WTC11 (cell line): ENCODE measurements around the gene B3GAT1. TPM values are rescaled to one million over a fixed set of nuclear protein-coding genes. Genes with fewer than 3 reads are reported as not detected.

Experiments used
- ATAC-seq: fragments of 200-7000 bp; cut with Tn5 transposase; 2 replicates; pipeline ENCODE4 v1.10.0; 2021; ENCODE audit warnings: mild to moderate bottlenecking, moderate library complexity
- CTCF ChIA-PET: fragments of 300-600 bp; sonication (Branson Sonifier 250); formaldehyde crosslinking; loops from one replicate; lab custom pipeline; 2021; ENCODE audit warnings: antibody characterized with exemption; lab: Charles Lee
- POLR2A ChIA-PET: fragments of 350-600 bp; sonication (Branson Sonifier 250); formaldehyde crosslinking; loops from one replicate; lab custom pipeline; 2021; ENCODE audit warnings: antibody characterized with exemption; lab: Charles Lee
- DNase-seq: peaks from one replicate; pipeline ENCODE4 v3.0.0; 2021; ENCODE audit warnings: low spot score
- H3K27ac Mint-ChIP-seq: 2 replicates; pipeline ENCODE4 v1.8.0; 2021; ENCODE audit warnings: mixed read lengths
- H3K27me3 Mint-ChIP-seq: 2 replicates; pipeline ENCODE4 v1.8.0; 2021; ENCODE audit warnings: low read depth, mild to moderate bottlenecking, moderate library complexity, mixed read lengths
- H3K36me3 Mint-ChIP-seq: 2 replicates; pipeline ENCODE4 v1.8.0; 2021; ENCODE audit warnings: mixed read lengths
- H3K4me1 Mint-ChIP-seq: 2 replicates; pipeline ENCODE4 v1.8.0; 2022; ENCODE audit warnings: mixed read lengths
- H3K4me3 Mint-ChIP-seq: 2 replicates; pipeline ENCODE4 v1.8.0; 2021; ENCODE audit warnings: mild to moderate bottlenecking, moderate library complexity, mixed read lengths
- H3K9me3 Mint-ChIP-seq: 2 replicates; pipeline ENCODE4 v1.8.0; 2021; ENCODE audit warnings: mixed read lengths
- ATF1 ChIP-seq: sonication (generic); formaldehyde crosslinking; IDR thresholded peaks from 2 replicates; pipeline ENCODE4 v1.8.1; 2023; ENCODE audit warnings: mild to moderate bottlenecking, moderate library complexity, missing genetic modification reagents
- ETV6 ChIP-seq: sonication (generic); formaldehyde crosslinking; IDR thresholded peaks from 2 replicates; pipeline ENCODE4 v1.8.1; 2022; ENCODE audit warnings: mild to moderate bottlenecking, missing genetic modification reagents
- FOXK1 ChIP-seq: sonication (generic); formaldehyde crosslinking; IDR thresholded peaks from 2 replicates; pipeline ENCODE4 v1.8.0; 2022; ENCODE audit warnings: mild to moderate bottlenecking, moderate library complexity, missing genetic modification reagents
- MYBL2 ChIP-seq: sonication (generic); formaldehyde crosslinking; IDR thresholded peaks from 2 replicates; pipeline ENCODE4 v1.8.1; 2023; ENCODE audit warnings: mild to moderate bottlenecking, moderate library complexity, missing genetic modification reagents
- NFATC4 ChIP-seq: fragments of 250-450 bp; sonication (Bioruptor Pico); IDR thresholded peaks from 2 replicates; pipeline ENCODE4 v1.9.0; 2021; ENCODE audit warnings: mild to moderate bottlenecking
- RORB ChIP-seq: fragments of 250-450 bp; sonication (Bioruptor Pico); IDR thresholded peaks from 2 replicates; pipeline ENCODE4 v1.9.0; 2021; ENCODE audit warnings: mild to moderate bottlenecking
- TCF7 ChIP-seq: sonication (generic); formaldehyde crosslinking; IDR thresholded peaks from 2 replicates; pipeline ENCODE4 v1.8.0; 2022; ENCODE audit warnings: mild to moderate bottlenecking, low read depth, missing genetic modification reagents, moderate library complexity
- ZNF121 ChIP-seq: sonication (generic); formaldehyde crosslinking; IDR thresholded peaks from 2 replicates; pipeline ENCODE4 v1.8.0; 2023; ENCODE audit warnings: missing genetic modification reagents
- ZNF416 ChIP-seq: fragments of 250-450 bp; sonication (Bioruptor Pico); IDR thresholded peaks from 2 replicates; pipeline ENCODE4 v1.9.0; 2021; ENCODE audit warnings: mild to moderate bottlenecking, inconsistent platforms
- total RNA-seq: library from RNA; stranded (reverse); gene quantifications from 3 replicates; pipeline ENCODE4 v1.2.3, GENCODE V29; 2021
- TF ChIP-seq, protein P1 (sequence below): sonication (generic); formaldehyde crosslinking; IDR thresholded peaks from 2 replicates; pipeline ENCODE4 v1.8.0; 2023; ENCODE audit warnings: mild to moderate bottlenecking, missing genetic modification reagents
- TF ChIP-seq, protein P2 (sequence below): sonication (generic); formaldehyde crosslinking; conservative IDR thresholded peaks from 2 replicates; pipeline ENCODE4 v1.8.1; 2022; ENCODE audit warnings: mild to moderate bottlenecking, missing genetic modification reagents
- TF ChIP-seq, protein P3 (sequence below): fragments of 250-450 bp; sonication (Bioruptor Pico); IDR thresholded peaks from 2 replicates; pipeline ENCODE4 v1.9.0; 2021; ENCODE audit warnings: mild to moderate bottlenecking
- TF ChIP-seq, protein P4 (sequence below): fragments of 250-450 bp; sonication (Bioruptor Pico); IDR thresholded peaks from 2 replicates; pipeline ENCODE4 v1.9.0; 2021; ENCODE audit warnings: moderate library complexity, mild to moderate bottlenecking, inconsistent platforms, borderline replicate concordance
- TF ChIP-seq, protein P5 (sequence below): sonication (generic); formaldehyde crosslinking; IDR thresholded peaks from 2 replicates; pipeline ENCODE4 v1.8.0; 2023; ENCODE audit warnings: missing genetic modification reagents, mild to moderate bottlenecking, borderline replicate concordance
- TF ChIP-seq, protein P6 (sequence below): sonication (generic); formaldehyde crosslinking; IDR thresholded peaks from 2 replicates; pipeline ENCODE4 v1.8.0; 2022; ENCODE audit warnings: missing genetic modification reagents
- TF ChIP-seq, protein P7 (sequence below): fragments of 250-450 bp; sonication (Bioruptor Pico); IDR thresholded peaks from 2 replicates; pipeline ENCODE4 v1.9.0; 2021; ENCODE audit warnings: mild to moderate bottlenecking

B3GAT1 gene
- total RNA-seq, 1 experiment from 2014 or later: 30.0 TPM

DNA sequence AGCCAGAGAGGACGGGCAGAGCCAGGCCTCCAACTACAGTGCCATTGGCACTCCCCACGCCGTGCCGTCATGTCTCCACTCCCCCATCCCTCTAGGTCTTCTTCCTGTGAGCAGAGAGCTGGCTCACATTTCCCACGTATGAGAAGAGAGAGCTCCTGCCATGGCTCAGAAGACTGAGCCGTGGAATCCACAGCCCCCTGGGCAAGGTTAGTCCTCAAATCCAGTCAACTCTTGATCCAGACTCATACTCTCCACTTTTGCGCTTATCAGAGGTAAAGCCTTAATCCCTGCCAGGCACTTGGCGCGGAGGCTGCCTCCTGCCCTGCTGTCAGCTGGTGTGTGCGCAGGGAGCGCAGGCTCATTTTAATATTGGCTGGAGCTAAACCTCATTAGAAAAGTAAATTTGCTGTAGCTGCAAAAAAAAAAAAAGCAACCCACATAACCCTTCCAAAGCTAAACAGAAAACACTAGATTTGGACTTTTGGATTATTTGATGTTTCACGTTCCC is 4.7 kb downstream of the B3GAT1 start (continued):
- TF ChIP-seq, protein P1, sequence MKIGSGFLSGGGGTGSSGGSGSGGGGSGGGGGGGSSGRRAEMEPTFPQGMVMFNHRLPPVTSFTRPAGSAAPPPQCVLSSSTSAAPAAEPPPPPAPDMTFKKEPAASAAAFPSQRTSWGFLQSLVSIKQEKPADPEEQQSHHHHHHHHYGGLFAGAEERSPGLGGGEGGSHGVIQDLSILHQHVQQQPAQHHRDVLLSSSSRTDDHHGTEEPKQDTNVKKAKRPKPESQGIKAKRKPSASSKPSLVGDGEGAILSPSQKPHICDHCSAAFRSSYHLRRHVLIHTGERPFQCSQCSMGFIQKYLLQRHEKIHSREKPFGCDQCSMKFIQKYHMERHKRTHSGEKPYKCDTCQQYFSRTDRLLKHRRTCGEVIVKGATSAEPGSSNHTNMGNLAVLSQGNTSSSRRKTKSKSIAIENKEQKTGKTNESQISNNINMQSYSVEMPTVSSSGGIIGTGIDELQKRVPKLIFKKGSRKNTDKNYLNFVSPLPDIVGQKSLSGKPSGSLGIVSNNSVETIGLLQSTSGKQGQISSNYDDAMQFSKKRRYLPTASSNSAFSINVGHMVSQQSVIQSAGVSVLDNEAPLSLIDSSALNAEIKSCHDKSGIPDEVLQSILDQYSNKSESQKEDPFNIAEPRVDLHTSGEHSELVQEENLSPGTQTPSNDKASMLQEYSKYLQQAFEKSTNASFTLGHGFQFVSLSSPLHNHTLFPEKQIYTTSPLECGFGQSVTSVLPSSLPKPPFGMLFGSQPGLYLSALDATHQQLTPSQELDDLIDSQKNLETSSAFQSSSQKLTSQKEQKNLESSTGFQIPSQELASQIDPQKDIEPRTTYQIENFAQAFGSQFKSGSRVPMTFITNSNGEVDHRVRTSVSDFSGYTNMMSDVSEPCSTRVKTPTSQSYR: no peak
- TF ChIP-seq NFATC4 (CRISPR knock-in tag) (no peak), RORB (no peak), FOXK1 (CRISPR knock-in tag) (no peak), ETV6 (no peak), ZNF121 (no peak), MYBL2 (CRISPR knock-in tag) (no peak)
- TF ChIP-seq, protein P2, sequence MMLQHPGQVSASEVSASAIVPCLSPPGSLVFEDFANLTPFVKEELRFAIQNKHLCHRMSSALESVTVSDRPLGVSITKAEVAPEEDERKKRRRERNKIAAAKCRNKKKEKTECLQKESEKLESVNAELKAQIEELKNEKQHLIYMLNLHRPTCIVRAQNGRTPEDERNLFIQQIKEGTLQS: no peak
- TF ChIP-seq, protein P3, sequence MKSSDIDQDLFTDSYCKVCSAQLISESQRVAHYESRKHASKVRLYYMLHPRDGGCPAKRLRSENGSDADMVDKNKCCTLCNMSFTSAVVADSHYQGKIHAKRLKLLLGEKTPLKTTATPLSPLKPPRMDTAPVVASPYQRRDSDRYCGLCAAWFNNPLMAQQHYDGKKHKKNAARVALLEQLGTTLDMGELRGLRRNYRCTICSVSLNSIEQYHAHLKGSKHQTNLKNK (CRISPR knock-in tag): no peak
- TF ChIP-seq, all 79 proteins: peak for 0

DNA sequence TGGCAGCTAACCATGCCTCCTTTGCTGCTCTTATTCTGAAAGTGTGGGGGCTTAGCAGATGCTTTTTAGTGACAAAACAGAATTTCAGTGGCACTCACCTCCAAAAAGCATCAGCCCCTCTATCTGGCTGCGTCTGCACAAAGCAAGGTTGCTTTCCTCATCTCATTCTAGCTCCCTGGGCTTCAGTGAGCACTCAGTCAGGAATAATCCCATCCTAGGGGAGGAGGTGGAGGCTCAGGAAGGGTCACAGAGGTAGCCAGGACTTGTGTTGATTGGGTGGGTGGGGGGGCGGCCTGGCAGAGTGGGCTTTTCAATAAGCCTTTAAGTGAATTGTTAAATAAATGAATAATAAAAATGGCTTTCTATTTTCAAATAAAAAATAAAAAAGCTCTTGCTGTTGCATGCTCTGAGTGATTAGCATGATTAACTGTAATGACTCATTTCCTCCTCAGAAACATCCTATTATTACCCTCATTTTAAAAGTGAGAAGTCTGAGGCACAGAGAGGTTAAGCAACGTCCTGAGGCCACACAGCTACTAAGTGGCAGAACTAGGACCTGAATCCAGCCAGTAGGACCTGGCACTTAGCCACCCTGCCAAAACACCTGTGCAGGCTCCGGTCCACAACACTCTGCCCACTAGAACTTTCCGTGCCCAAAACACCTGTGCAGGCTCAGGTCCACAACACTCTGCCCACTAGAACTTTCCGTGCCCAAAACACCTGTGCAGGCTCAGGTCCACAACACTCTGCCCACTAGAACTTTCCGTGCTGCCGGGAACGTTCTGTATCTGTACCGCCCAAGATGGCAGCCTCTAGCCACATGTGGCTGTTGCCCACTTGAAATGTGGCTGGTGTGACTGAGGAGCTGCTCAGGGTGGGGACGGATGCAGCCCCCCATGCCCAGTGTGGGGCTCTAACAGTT is 5.5 kb downstream of the B3GAT1 start:
- DNase-seq (no peak), ATAC-seq (no peak)
- H3K4me3 Mint-ChIP-seq: no peak overlapping the region
- H3K9me3 Mint-ChIP-seq: no peaks in the 10 kb centered on the region
- CTCF ChIA-PET: no interaction called here
- H3K4me1 Mint-ChIP-seq: peaks cover 39% of the 10 kb centered on the region
- POLR2A ChIA-PET: no interaction called here
- H3K36me3 Mint-ChIP-seq: no peaks in the 10 kb centered on the region
- peak overlapping the region; percentile 76; the same call in 1 of the 2 replicates for H3K27ac Mint-ChIP-seq
- peaks cover 3% of the 10 kb centered on the region; the same call in 1 of the 2 replicates for H3K27me3 Mint-ChIP-seq
- TF ChIP-seq, protein P4, sequence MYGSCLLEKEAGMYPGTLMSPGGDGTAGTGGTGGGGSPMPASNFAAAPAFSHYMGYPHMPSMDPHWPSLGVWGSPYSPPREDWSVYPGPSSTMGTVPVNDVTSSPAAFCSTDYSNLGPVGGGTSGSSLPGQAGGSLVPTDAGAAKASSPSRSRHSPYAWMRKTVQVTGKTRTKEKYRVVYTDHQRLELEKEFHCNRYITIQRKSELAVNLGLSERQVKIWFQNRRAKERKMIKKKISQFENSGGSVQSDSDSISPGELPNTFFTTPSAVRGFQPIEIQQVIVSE (CRISPR knock-in tag): no peak
- TF ChIP-seq, protein P5, sequence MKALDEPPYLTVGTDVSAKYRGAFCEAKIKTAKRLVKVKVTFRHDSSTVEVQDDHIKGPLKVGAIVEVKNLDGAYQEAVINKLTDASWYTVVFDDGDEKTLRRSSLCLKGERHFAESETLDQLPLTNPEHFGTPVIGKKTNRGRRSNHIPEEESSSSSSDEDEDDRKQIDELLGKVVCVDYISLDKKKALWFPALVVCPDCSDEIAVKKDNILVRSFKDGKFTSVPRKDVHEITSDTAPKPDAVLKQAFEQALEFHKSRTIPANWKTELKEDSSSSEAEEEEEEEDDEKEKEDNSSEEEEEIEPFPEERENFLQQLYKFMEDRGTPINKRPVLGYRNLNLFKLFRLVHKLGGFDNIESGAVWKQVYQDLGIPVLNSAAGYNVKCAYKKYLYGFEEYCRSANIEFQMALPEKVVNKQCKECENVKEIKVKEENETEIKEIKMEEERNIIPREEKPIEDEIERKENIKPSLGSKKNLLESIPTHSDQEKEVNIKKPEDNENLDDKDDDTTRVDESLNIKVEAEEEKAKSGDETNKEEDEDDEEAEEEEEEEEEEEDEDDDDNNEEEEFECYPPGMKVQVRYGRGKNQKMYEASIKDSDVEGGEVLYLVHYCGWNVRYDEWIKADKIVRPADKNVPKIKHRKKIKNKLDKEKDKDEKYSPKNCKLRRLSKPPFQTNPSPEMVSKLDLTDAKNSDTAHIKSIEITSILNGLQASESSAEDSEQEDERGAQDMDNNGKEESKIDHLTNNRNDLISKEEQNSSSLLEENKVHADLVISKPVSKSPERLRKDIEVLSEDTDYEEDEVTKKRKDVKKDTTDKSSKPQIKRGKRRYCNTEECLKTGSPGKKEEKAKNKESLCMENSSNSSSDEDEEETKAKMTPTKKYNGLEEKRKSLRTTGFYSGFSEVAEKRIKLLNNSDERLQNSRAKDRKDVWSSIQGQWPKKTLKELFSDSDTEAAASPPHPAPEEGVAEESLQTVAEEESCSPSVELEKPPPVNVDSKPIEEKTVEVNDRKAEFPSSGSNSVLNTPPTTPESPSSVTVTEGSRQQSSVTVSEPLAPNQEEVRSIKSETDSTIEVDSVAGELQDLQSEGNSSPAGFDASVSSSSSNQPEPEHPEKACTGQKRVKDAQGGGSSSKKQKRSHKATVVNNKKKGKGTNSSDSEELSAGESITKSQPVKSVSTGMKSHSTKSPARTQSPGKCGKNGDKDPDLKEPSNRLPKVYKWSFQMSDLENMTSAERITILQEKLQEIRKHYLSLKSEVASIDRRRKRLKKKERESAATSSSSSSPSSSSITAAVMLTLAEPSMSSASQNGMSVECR (CRISPR knock-in tag): no peak
- TF ChIP-seq TCF7 (CRISPR knock-in tag) (no peak), ZNF416 (CRISPR knock-in tag) (no peak), ATF1 (no peak)
- TF ChIP-seq, protein P6, sequence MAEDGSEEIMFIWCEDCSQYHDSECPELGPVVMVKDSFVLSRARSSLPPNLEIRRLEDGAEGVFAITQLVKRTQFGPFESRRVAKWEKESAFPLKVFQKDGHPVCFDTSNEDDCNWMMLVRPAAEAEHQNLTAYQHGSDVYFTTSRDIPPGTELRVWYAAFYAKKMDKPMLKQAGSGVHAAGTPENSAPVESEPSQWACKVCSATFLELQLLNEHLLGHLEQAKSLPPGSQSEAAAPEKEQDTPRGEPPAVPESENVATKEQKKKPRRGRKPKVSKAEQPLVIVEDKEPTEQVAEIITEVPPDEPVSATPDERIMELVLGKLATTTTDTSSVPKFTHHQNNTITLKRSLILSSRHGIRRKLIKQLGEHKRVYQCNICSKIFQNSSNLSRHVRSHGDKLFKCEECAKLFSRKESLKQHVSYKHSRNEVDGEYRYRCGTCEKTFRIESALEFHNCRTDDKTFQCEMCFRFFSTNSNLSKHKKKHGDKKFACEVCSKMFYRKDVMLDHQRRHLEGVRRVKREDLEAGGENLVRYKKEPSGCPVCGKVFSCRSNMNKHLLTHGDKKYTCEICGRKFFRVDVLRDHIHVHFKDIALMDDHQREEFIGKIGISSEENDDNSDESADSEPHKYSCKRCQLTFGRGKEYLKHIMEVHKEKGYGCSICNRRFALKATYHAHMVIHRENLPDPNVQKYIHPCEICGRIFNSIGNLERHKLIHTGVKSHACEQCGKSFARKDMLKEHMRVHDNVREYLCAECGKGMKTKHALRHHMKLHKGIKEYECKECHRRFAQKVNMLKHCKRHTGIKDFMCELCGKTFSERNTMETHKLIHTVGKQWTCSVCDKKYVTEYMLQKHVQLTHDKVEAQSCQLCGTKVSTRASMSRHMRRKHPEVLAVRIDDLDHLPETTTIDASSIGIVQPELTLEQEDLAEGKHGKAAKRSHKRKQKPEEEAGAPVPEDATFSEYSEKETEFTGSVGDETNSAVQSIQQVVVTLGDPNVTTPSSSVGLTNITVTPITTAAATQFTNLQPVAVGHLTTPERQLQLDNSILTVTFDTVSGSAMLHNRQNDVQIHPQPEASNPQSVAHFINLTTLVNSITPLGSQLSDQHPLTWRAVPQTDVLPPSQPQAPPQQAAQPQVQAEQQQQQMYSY (CRISPR knock-in tag): no peak
- TF ChIP-seq, protein P7, sequence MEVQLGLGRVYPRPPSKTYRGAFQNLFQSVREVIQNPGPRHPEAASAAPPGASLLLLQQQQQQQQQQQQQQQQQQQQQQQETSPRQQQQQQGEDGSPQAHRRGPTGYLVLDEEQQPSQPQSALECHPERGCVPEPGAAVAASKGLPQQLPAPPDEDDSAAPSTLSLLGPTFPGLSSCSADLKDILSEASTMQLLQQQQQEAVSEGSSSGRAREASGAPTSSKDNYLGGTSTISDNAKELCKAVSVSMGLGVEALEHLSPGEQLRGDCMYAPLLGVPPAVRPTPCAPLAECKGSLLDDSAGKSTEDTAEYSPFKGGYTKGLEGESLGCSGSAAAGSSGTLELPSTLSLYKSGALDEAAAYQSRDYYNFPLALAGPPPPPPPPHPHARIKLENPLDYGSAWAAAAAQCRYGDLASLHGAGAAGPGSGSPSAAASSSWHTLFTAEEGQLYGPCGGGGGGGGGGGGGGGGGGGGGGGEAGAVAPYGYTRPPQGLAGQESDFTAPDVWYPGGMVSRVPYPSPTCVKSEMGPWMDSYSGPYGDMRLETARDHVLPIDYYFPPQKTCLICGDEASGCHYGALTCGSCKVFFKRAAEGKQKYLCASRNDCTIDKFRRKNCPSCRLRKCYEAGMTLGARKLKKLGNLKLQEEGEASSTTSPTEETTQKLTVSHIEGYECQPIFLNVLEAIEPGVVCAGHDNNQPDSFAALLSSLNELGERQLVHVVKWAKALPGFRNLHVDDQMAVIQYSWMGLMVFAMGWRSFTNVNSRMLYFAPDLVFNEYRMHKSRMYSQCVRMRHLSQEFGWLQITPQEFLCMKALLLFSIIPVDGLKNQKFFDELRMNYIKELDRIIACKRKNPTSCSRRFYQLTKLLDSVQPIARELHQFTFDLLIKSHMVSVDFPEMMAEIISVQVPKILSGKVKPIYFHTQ (CRISPR knock-in tag): no peak
